ENCODE data around the gene DHX40.

GRCh38 chr17:59525668-59526067 is 39.7 kb upstream of the DHX40 start:
- TF ChIP-seq YY1 (IDR thresholded peaks at IDR 0.05; ENCODE audit: insufficient read depth, insufficient read length) (no peak), SUZ12 (IDR thresholded peaks at IDR 0.05; ENCODE audit: extremely low read depth, insufficient read depth, insufficient read length) (no peak), ZNF274 (IDR thresholded peaks at IDR 0.05; ENCODE audit: low read depth, low read length) (no peak)
